Type B pancreatic cell (in vitro differentiated cells): ENCODE data around the gene NCK2. TPM values are rescaled to one million over a fixed set of nuclear protein-coding genes. Genes with fewer than 3 reads are reported as not detected.

Experiments
- DNase-seq: peaks from one replicate; pipeline ENCODE4 v3.0.0; 2021; ENCODE audit warnings: mixed read lengths; ENCODE audit not compliant: unreplicated experiment; ENCODE audit errors: extremely low spot score
- H3K27ac Mint-ChIP-seq: 2 replicates; pipeline ENCODE4 v1.8.0; 2021; ENCODE audit warnings: mild to moderate bottlenecking, mixed read lengths
- H3K27me3 Mint-ChIP-seq: 2 replicates; pipeline ENCODE4 v1.8.0; 2021; ENCODE audit warnings: mixed read lengths
- H3K36me3 Mint-ChIP-seq: 2 replicates; pipeline ENCODE4 v1.8.0; 2021; ENCODE audit warnings: mixed read lengths
- H3K4me1 Mint-ChIP-seq: one replicate; pipeline ENCODE4 v1.8.0; 2021; ENCODE audit warnings: mixed read lengths; ENCODE audit not compliant: unreplicated experiment
- H3K4me3 Mint-ChIP-seq: 2 replicates; pipeline ENCODE4 v1.8.0; 2021; ENCODE audit warnings: mild to moderate bottlenecking, mixed read lengths
- H3K9me3 Mint-ChIP-seq: 2 replicates; pipeline ENCODE4 v1.8.0; 2021; ENCODE audit warnings: mixed read lengths
- CTCF ChIP-seq: fragments of 200-600 bp; sonication (generic); conservative IDR thresholded peaks from 2 replicates; pipeline ENCODE4 v1.5.0; 2021; ENCODE audit warnings: antibody characterized with exemption, mild to moderate bottlenecking
- total RNA-seq: library from RNA; stranded (reverse); gene quantifications from 2 replicates; pipeline ENCODE4 v1.2.1, GENCODE V29; 2021; ENCODE audit warnings: low replicate concordance

Gene NCK2
- total RNA-seq, 1 donor from 2014 or later: 86.4 TPM

DNA sequence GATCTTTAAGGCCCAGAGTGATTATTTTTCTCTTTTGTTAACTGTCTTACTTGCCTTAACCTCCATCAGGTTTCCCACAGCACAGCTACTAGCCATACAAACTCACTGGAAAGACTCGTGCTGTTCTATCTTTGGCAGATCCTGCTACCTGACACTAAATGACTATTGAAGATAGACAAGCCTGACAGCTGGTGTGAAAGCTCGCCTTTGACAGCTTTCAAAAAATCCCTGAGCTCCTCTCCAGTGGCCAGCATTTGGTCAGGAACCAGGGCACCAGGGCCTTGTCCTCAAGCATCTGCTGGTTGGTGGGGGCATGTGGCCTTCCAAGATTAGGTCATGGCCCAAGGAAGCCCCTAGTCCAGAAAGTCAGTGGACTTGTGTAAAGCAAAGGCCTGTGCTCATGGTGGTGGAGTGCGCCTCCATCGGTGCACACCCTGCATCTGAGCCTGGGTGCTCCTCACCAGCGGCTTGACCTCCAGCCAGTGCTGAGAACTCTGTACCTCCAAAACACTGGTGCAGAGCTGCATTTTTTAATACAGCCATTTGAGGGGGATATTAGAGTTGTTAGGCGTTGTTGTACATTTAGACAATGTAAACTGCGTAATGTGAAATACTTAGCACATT is 158.5 kb downstream of the NCK2 start:
- Mint-ChIP-seq H3K27ac (peak overlapping the region; percentile 38), H3K4me3 (no peak overlapping the region), H3K4me1 (no peaks in the 10 kb centered on the region), H3K27me3 (no peaks in the 10 kb centered on the region), H3K36me3 (peaks cover 25% of the 10 kb centered on the region), H3K9me3 (peaks cover 17% of the 10 kb centered on the region)
- no peak for DNase-seq
- TF ChIP-seq CTCF: no peak

DNA sequence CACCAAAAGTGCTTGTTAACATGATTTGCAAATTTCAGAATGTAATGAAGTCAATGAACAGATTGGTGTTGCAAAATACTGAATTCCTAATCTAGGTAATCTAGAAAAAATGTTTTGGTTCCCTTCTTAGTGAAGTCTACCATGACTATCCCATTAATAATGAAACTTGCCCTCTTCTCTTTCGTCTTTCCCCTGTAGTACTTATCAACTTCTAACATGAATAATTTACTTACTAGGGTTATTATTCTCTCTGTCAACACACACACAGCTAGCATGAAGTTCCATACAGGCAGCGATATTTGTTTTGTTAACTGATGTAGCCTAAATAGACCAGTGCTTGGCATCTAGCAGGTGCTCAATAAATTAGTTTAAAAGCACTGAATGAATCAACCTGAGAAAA is 160.2 kb downstream of the NCK2 start:
- no peak for TF ChIP-seq CTCF
- H3K36me3 Mint-ChIP-seq: peaks cover 17% of the 10 kb centered on the region
- no peak overlapping the region for H3K4me3 Mint-ChIP-seq
- peaks cover 24% of the 10 kb centered on the region for H3K9me3 Mint-ChIP-seq
- H3K27me3 Mint-ChIP-seq: no peaks in the 10 kb centered on the region
- peaks cover 11% of the 10 kb centered on the region for H3K4me1 Mint-ChIP-seq
- H3K27ac Mint-ChIP-seq: no peak overlapping the region
- no peak for DNase-seq

GRCh38 chr2:105906481-105906880 is 161.8 kb downstream of the NCK2 start:
- Mint-ChIP-seq H3K9me3 (peaks cover 9% of the 10 kb centered on the region), H3K27me3 (no peaks in the 10 kb centered on the region), H3K27ac (no peak overlapping the region), H3K36me3 (peaks cover 3% of the 10 kb centered on the region), H3K4me1 (peaks cover 14% of the 10 kb centered on the region), H3K4me3 (no peak overlapping the region)
- TF ChIP-seq CTCF: no peak
- DNase-seq: no peak

DNA sequence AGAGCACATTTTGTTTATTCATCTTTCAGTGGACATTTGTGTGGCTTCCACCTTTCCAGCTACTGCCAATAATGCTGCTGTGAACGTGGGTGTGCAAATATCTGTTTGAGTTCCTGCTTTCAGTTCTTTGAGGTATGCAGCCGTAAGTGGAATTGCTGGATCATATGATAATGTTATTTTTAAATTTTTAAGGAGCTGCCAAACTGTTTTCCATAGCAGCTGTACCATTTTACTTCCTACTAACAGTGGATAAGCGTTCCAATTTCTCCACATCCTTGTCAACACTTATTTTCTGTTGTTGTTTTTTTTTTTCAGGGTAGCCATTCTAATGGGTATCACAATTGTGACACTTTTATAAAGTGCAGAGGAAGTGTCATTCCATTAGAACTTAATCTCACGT is 162.5 kb downstream of the NCK2 start:
- no peak overlapping the region for H3K27ac Mint-ChIP-seq
- H3K4me3 Mint-ChIP-seq: no peak overlapping the region
- peaks cover 9% of the 10 kb centered on the region for H3K9me3 Mint-ChIP-seq
- no peak for DNase-seq
- H3K27me3 Mint-ChIP-seq: no peaks in the 10 kb centered on the region
- H3K36me3 Mint-ChIP-seq: peaks cover 3% of the 10 kb centered on the region
- H3K4me1 Mint-ChIP-seq: peaks cover 16% of the 10 kb centered on the region
- TF ChIP-seq CTCF: no peak

DNA sequence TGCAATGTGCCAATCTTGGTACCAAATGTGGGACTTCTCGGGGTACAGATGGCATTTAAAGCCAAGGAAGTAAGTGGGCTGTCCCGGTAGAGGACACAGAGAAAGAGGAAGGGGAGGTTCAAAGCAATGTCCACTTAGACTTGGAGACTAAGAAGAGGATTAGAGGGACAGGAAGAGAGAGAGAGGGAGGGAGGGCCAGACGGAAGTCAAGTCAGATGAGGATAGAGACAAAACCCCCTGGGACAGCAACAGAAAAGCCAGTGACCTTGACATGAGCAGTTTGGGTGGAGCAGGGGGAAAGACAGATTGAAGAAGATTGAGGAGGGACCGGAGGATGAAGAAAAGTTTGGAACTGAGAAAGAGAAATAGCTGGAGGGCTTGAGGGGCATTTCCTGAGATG is 164.5 kb downstream of the NCK2 start:
- DNase-seq: no peak
- H3K9me3 Mint-ChIP-seq: peaks cover 10% of the 10 kb centered on the region
- H3K27ac Mint-ChIP-seq: no peak overlapping the region
- no peak overlapping the region for H3K4me3 Mint-ChIP-seq
- TF ChIP-seq CTCF: no peak
- H3K27me3 Mint-ChIP-seq: no peaks in the 10 kb centered on the region
- no peaks in the 10 kb centered on the region for H3K36me3 Mint-ChIP-seq
- H3K4me1 Mint-ChIP-seq: peaks cover 16% of the 10 kb centered on the region
